Activated B cell treated with CpG ODN at 0.5 μM for 24 hours (primary cell): ENCODE data around the gene PKHD1. TPM values are rescaled to one million over a fixed set of nuclear protein-coding genes. Genes with fewer than 3 reads are reported as not detected.

Source experiments
- ATAC-seq: fragments of 200-7000 bp; cut with Tn5 transposase; one replicate; pipeline ENCODE4 v1.10.0; 2021; ENCODE audit warnings: low read depth, mild to moderate bottlenecking, moderate library complexity
- CTCF ChIA-PET: fragments of 350-600 bp; sonication (Branson Sonifier 250); formaldehyde crosslinking; loops from one replicate; lab custom pipeline; 2021; ENCODE audit warnings: antibody characterized with exemption; lab: Charles Lee
- POLR2A ChIA-PET: fragments of 350-600 bp; sonication (Branson Sonifier 250); formaldehyde crosslinking; loops from one replicate; lab custom pipeline; 2021; ENCODE audit warnings: antibody characterized with exemption; lab: Charles Lee
- DNase-seq: peaks from one replicate; pipeline ENCODE4 v3.0.0; 2022
- H3K27ac Mint-ChIP-seq: one replicate; pipeline ENCODE4 v1.8.0; 2020; ENCODE audit warnings: mixed read lengths
- H3K27me3 Mint-ChIP-seq: one replicate; pipeline ENCODE4 v1.8.0; 2021; ENCODE audit warnings: mixed read lengths
- H3K36me3 Mint-ChIP-seq: one replicate; pipeline ENCODE4 v1.8.0; 2021; ENCODE audit warnings: low read depth, mixed read lengths
- H3K4me1 Mint-ChIP-seq: one replicate; pipeline ENCODE4 v1.8.0; 2021; ENCODE audit warnings: mixed read lengths
- H3K4me3 Mint-ChIP-seq: one replicate; pipeline ENCODE4 v1.8.0; 2020; ENCODE audit warnings: mild to moderate bottlenecking, mixed read lengths
- H3K9me3 Mint-ChIP-seq: one replicate; pipeline ENCODE4 v1.8.0; 2020; ENCODE audit warnings: mixed read lengths
- intact Hi-C: fragments of 100-400 bp; cut with micrococcal nuclease; formaldehyde crosslinking; loops from one replicate; pipeline ENCODE4 v1.15.1; 2024
- total RNA-seq: library from RNA; stranded (reverse); gene quantifications from 2 replicates; pipeline ENCODE4 v1.2.3, GENCODE V29; 2022
- TF ChIP-seq, protein P1 (sequence below): fragments of 200-600 bp; IDR thresholded peaks from one replicate; pipeline ENCODE4 v1.8.0; 2022; ENCODE audit warnings: antibody characterized with exemption, mild to moderate bottlenecking

The PKHD1 gene
- total RNA-seq, 1 donor from 2014 or later = not detected

DNA sequence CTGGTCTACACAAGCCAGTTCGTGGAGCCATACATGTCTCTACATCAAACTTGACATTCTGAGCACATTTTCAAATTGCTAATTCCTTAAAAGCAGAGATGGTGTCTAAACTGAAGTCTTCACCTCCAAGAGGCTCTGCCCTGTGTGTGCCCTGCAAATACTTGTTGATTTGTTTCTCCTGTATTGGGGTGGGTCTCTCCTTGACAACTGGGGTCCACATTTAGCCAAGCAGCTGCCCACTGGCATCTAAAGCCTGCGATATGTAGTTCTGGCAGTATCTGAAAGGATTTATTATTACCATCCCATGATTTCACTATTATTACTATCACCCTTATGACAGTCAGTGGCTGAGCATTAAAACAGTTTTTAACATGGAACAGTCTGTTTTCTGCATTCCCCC lies 45.9 kb upstream of the PKHD1 start:
- Mint-ChIP-seq H3K9me3 (no peaks in the 10 kb centered on the region), H3K36me3 (no peaks in the 10 kb centered on the region), H3K27ac (no peak overlapping the region), H3K4me3 (no peak overlapping the region), H3K4me1 (no peaks in the 10 kb centered on the region), H3K27me3 (no peaks in the 10 kb centered on the region)
- intact Hi-C loops = no loop called here
- CTCF ChIA-PET = no interaction called here
- no peak for ATAC-seq
- POLR2A ChIA-PET = no interaction called here
- no peak for DNase-seq
- TF ChIP-seq, protein P1, sequence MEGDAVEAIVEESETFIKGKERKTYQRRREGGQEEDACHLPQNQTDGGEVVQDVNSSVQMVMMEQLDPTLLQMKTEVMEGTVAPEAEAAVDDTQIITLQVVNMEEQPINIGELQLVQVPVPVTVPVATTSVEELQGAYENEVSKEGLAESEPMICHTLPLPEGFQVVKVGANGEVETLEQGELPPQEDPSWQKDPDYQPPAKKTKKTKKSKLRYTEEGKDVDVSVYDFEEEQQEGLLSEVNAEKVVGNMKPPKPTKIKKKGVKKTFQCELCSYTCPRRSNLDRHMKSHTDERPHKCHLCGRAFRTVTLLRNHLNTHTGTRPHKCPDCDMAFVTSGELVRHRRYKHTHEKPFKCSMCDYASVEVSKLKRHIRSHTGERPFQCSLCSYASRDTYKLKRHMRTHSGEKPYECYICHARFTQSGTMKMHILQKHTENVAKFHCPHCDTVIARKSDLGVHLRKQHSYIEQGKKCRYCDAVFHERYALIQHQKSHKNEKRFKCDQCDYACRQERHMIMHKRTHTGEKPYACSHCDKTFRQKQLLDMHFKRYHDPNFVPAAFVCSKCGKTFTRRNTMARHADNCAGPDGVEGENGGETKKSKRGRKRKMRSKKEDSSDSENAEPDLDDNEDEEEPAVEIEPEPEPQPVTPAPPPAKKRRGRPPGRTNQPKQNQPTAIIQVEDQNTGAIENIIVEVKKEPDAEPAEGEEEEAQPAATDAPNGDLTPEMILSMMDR = no peak

DNA sequence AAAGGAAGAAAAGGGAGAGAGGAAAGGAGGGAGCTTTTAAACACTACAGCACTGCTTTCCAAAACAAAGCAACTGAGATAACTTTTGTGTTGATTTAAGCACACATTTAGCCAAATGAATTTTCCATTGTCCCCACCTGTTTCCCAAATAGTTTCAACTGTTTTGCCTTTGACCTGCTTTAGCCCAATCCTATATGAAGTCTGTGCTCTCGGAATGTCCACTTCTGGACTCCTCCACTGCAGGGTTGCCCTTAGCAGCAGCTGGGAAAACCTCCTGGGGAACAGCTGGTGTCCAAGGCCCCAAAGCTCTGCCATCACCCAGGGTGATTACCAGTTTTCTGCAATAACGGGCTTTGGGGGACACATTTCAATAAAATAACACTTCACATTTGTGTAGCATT lies 44.9 kb upstream of the PKHD1 start:
- POLR2A ChIA-PET = no interaction called here
- H3K36me3 Mint-ChIP-seq = no peaks in the 10 kb centered on the region
- no peaks in the 10 kb centered on the region for H3K27me3 Mint-ChIP-seq
- intact Hi-C loops = no loop called here
- ATAC-seq = no peak
- CTCF ChIA-PET = no interaction called here
- H3K4me3 Mint-ChIP-seq = no peak overlapping the region
- H3K27ac Mint-ChIP-seq = no peak overlapping the region
- no peaks in the 10 kb centered on the region for H3K4me1 Mint-ChIP-seq
- H3K9me3 Mint-ChIP-seq = no peaks in the 10 kb centered on the region
- no peak for DNase-seq
- TF ChIP-seq, protein P1 = no peak

DNA sequence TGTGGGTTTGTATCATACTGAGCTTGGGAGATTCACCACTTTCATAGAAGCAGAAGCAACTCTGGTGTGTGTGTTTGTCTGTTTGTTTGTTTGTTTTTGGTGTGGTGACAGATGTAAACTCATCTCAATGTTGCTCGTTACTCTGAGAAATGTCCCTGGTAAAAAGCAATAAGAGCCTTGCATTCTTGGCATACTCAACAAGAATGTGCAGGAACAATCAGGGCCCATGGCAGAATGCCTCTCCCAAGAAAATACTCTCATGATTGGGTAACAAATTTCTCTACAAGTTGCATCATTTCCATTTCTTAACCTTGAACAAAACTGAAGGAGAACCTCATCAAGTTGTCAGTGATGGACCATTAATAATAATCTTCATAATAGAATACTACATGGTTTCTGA lies 43.0 kb upstream of the PKHD1 start:
- Mint-ChIP-seq H3K9me3 (no peaks in the 10 kb centered on the region), H3K36me3 (no peaks in the 10 kb centered on the region), H3K4me1 (no peaks in the 10 kb centered on the region), H3K27me3 (peaks cover 4% of the 10 kb centered on the region), H3K4me3 (no peak overlapping the region), H3K27ac (no peak overlapping the region)
- DNase-seq (no peak), ATAC-seq (no peak)
- intact Hi-C loops = no loop called here
- TF ChIP-seq, protein P1 = no peak
- CTCF ChIA-PET = no interaction called here
- POLR2A ChIA-PET = no interaction called here

DNA sequence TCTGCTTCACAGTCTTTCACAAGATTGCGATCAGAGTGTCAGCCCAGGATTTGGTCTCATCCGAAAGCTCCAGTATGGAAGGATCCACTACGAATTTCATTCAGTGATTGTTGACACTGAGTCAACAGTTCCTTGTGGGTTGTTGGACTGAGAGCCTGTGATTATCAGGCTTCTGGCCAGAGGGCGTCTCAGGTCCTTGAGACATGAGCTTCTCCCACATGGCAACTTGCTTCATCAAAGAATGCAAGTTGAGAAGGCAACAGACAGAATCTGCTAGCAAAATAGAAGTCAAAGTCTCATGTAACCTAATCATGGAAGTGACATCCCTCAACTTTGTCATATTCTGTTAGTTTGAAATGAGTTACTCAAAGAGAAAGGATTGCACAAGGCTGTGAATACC lies 40.5 kb upstream of the PKHD1 start:
- intact Hi-C loops = no loop called here
- Mint-ChIP-seq H3K27ac (no peak overlapping the region), H3K4me3 (no peak overlapping the region), H3K36me3 (no peaks in the 10 kb centered on the region), H3K9me3 (no peaks in the 10 kb centered on the region), H3K27me3 (peaks cover 6% of the 10 kb centered on the region), H3K4me1 (no peaks in the 10 kb centered on the region)
- TF ChIP-seq, protein P1 = no peak
- ChIA-PET CTCF (no interaction called here), POLR2A (no interaction called here)
- ATAC-seq (no peak), DNase-seq (no peak)

DNA sequence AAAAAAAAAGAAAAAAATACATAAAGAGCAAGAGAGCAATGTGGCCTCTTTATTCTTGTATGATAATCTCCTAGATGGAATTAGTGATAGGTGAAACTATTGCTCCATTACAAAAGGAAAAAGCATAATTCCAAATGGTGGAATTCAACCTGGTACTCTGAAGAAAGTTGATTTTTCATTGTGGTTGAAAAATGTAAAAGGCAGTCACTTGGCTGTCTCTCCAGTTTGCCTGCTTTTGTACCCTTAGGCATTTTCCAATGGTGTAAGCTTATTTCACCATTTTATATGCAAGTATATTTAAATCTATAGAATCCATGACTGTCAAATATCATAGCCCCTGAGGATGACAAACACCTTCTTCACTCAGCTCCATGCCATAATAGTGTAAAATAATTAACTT lies 38.8 kb upstream of the PKHD1 start:
- no peaks in the 10 kb centered on the region for H3K9me3 Mint-ChIP-seq
- CTCF ChIA-PET = no interaction called here
- POLR2A ChIA-PET = no interaction called here
- DNase-seq (no peak), ATAC-seq (no peak)
- H3K27me3 Mint-ChIP-seq = peaks cover 11% of the 10 kb centered on the region
- H3K27ac Mint-ChIP-seq = no peak overlapping the region
- H3K36me3 Mint-ChIP-seq = no peaks in the 10 kb centered on the region
- H3K4me3 Mint-ChIP-seq = no peak overlapping the region
- TF ChIP-seq, protein P1 = no peak
- H3K4me1 Mint-ChIP-seq = no peaks in the 10 kb centered on the region
- intact Hi-C loops = no loop called here
